PC-3 (cell line): ENCODE results near the gene IGFLR1. TPM values are rescaled to one million over a fixed set of nuclear protein-coding genes. Genes with fewer than 3 reads are reported as not detected.

Experiments
- ATAC-seq: fragments of 200-7000 bp; cut with Tn5 transposase; 2 replicates; pipeline ENCODE4 v1.9.1; 2020; ENCODE audit warnings: mild to moderate bottlenecking, moderate library complexity
- BruUV-seq: library from RNA; stranded (reverse); fragments of 400-500 nt; replicated peaks from 2 replicates; lab custom pipeline; 2021; lab: Mats Ljungman, UMichigan
- CTCF ChIA-PET: fragments of 300-600 bp; sonication (Branson Sonifier 250); formaldehyde crosslinking; loops from one replicate; lab custom pipeline; 2022; ENCODE audit warnings: antibody characterized with exemption; lab: Charles Lee
- POLR2A ChIA-PET: fragments of 300-600 bp; sonication (Branson Sonifier 250); formaldehyde crosslinking; loops from one replicate; lab custom pipeline; 2022; ENCODE audit warnings: antibody characterized with exemption; ENCODE audit not compliant: unreplicated experiment; lab: Charles Lee
- DNase-seq: peaks from one replicate; pipeline ENCODE4 v3.0.0-alpha.2; 2015
- H2AFZ ChIP-seq: fragments of 300-600 bp; sonication (generic); 2 replicates; pipeline ENCODE4 v1.6.0; 2016; ENCODE audit warnings: antibody characterized with exemption, low read length
- H3F3A ChIP-seq: fragments of 300-600 bp; sonication (generic); one replicate; pipeline ENCODE4 v1.6.0; 2017; ENCODE audit warnings: antibody characterized with exemption, low read length, control low read depth, mild to moderate bottlenecking; ENCODE audit not compliant: unreplicated experiment
- H3K27ac ChIP-seq: fragments of 300-600 bp; sonication (generic); 2 replicates; pipeline ENCODE4 v1.5.1; 2016; ENCODE audit warnings: mild to moderate bottlenecking, low read length
- H3K27me3 ChIP-seq: fragments of 300-600 bp; sonication (generic); 2 replicates; pipeline ENCODE4 v1.6.1; 2016; ENCODE audit warnings: low read length, mixed read lengths
- H3K36me3 ChIP-seq: fragments of 300-600 bp; sonication (generic); 2 replicates; pipeline ENCODE4 v1.6.1; 2016; ENCODE audit warnings: low read depth, mixed run types, low read length, mixed read lengths
- H3K4me1 ChIP-seq: fragments of 300-600 bp; sonication (generic); 2 replicates; pipeline ENCODE4 v1.5.1; 2016; ENCODE audit warnings: low read length; ENCODE audit not compliant: insufficient read depth
- H3K4me2 ChIP-seq: fragments of 300-600 bp; sonication (generic); 2 replicates; pipeline ENCODE4 v1.6.0; 2016; ENCODE audit warnings: low read length
- H3K4me3 ChIP-seq: fragments of 300-600 bp; sonication (generic); 2 replicates; pipeline ENCODE4 v1.5.1; 2016; ENCODE audit warnings: mild to moderate bottlenecking, low read length, mixed read lengths
- H3K79me2 ChIP-seq: fragments of 300-600 bp; sonication (generic); 2 replicates; pipeline ENCODE4 v1.6.1; 2017; ENCODE audit warnings: low read length, mixed read lengths
- H3K9ac ChIP-seq: fragments of 300-600 bp; sonication (generic); 2 replicates; pipeline ENCODE4 v1.6.0; 2016; ENCODE audit warnings: mild to moderate bottlenecking, low read length
- H3K9me2 ChIP-seq: fragments of 300-600 bp; sonication (generic); replicated peaks from 2 replicates; pipeline ENCODE4 v1.6.1; 2016; ENCODE audit warnings: mixed run types, low read length, mixed read lengths
- H3K9me3 ChIP-seq: fragments of 300-600 bp; sonication (generic); 2 replicates; pipeline ENCODE4 v1.6.1; 2016; ENCODE audit warnings: low read length, mixed read lengths
- H4K20me1 ChIP-seq: fragments of 300-600 bp; sonication (generic); 2 replicates; pipeline ENCODE4 v1.6.1; 2016; ENCODE audit warnings: low read length, mixed read lengths
- EZH2 ChIP-seq: fragments of 300-600 bp; sonication (generic); IDR thresholded peaks from one replicate; pipeline ENCODE4 v1.6.1; 2017; ENCODE audit warnings: antibody characterized with exemption, mild to moderate bottlenecking, low read length; ENCODE audit not compliant: unreplicated experiment
- EZH2phosphoT487 ChIP-seq: fragments of 300-600 bp; sonication (generic); IDR thresholded peaks from 2 replicates; pipeline ENCODE4 v1.6.1; 2018; ENCODE audit warnings: mild to moderate bottlenecking, antibody characterized with exemption, low read length, borderline replicate concordance
- intact Hi-C: fragments of 100-400 bp; cut with micrococcal nuclease; formaldehyde crosslinking; loops from 2 replicates; pipeline ENCODE4 v1.9.0; 2023
- total RNA-seq: library from RNA; depleted of rRNA; stranded (reverse); fragments of >200 nt; gene quantifications from 2 replicates; pipeline ENCODE4 v1.2.3, GENCODE V29; 2014
- TF ChIP-seq, protein P1 (sequence below): fragments of 300-600 bp; sonication (generic); conservative IDR thresholded peaks from 2 replicates; pipeline ENCODE4 v1.5.1; 2017; ENCODE audit warnings: antibody characterized with exemption, low read depth, mild to moderate bottlenecking, low read length

The IGFLR1 gene
- total RNA-seq, 1 experiment from 2014 or later: 9.3 TPM

DNA sequence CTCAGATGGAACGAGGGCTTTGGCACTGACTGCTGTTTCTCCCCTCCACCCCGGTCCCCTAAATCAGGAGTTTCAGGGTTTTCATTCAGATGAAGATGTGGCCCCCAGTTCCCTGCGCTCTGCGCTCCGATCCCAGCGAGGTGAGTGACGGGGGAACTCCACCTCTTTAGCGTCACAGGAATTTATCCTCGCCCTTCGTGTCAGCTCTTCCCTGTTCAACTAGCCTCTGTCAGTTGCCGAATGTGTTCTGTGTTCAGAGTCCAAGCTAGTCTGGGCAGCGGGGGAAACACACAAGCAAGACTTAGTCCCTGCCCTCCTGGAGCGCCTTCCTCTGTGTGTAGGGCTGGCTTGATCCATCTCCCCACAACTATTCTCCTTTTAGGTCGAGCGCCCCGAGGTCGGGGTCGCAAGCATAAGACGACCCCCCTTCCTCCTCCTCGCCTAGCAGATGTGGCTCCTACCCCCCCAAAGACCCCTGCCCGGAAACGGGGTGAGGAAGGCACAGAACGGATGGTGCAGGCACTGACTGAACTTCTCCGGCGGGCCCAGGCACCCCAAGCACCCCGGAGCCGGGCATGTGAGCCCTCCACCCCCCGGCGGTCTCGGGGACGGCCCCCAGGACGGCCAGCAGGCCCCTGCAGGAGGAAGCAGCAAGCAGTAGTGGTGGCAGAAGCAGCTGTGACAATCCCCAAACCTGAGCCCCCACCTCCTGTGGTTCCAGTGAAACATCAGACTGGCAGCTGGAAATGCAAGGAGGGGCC is 22.7 kb downstream of the IGFLR1 start:
- no peaks in the 10 kb centered on the region for H3K9me3 ChIP-seq
- H3F3A ChIP-seq: no peaks in the 10 kb centered on the region
- CTCF ChIA-PET: no interaction called here
- DNase-seq: no peak
- no peak overlapping the region for H3K27ac ChIP-seq
- peak overlapping the region; percentile 95 for H3K4me3 ChIP-seq
- H3K9me2 ChIP-seq: no peaks in the 10 kb centered on the region
- peak overlapping the region; percentile 87 for H3K9ac ChIP-seq
- TF ChIP-seq EZH2 (no peak), EZH2phosphoT487 (no peak)
- TF ChIP-seq, protein P1, sequence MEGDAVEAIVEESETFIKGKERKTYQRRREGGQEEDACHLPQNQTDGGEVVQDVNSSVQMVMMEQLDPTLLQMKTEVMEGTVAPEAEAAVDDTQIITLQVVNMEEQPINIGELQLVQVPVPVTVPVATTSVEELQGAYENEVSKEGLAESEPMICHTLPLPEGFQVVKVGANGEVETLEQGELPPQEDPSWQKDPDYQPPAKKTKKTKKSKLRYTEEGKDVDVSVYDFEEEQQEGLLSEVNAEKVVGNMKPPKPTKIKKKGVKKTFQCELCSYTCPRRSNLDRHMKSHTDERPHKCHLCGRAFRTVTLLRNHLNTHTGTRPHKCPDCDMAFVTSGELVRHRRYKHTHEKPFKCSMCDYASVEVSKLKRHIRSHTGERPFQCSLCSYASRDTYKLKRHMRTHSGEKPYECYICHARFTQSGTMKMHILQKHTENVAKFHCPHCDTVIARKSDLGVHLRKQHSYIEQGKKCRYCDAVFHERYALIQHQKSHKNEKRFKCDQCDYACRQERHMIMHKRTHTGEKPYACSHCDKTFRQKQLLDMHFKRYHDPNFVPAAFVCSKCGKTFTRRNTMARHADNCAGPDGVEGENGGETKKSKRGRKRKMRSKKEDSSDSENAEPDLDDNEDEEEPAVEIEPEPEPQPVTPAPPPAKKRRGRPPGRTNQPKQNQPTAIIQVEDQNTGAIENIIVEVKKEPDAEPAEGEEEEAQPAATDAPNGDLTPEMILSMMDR: no peak
- peak overlapping the region; percentile 98 for H3K4me2 ChIP-seq
- no peak overlapping the region for H2AFZ ChIP-seq
- H3K79me2 ChIP-seq: peaks cover 33% of the 10 kb centered on the region
- H3K27me3 ChIP-seq: no peaks in the 10 kb centered on the region
- 0 out of 2 replicates have a peak, but pooled peaks cover 3% of the 10 kb centered on the region for H4K20me1 ChIP-seq
- ATAC-seq: no peak
- POLR2A ChIA-PET: interaction anchor here (0.5 kb wide), 1 partner anchor 65 kb away, joined by 13 read pairs; no protein-coding TSS in a partner anchor
- BruUV-seq: TSS peak; percentile 22
- H3K36me3 ChIP-seq: no peaks in the 10 kb centered on the region; the same call in 1 of the 2 replicates
- intact Hi-C loops: loop anchor here (5.0 to 10.0 kb wide), 2 partner anchors 172 to 215 kb away; partner anchors contain the start of genes LRFN3 and TMEM147
- peaks cover 20% of the 10 kb centered on the region; the same call in 1 of the 2 replicates for H3K4me1 ChIP-seq

DNA sequence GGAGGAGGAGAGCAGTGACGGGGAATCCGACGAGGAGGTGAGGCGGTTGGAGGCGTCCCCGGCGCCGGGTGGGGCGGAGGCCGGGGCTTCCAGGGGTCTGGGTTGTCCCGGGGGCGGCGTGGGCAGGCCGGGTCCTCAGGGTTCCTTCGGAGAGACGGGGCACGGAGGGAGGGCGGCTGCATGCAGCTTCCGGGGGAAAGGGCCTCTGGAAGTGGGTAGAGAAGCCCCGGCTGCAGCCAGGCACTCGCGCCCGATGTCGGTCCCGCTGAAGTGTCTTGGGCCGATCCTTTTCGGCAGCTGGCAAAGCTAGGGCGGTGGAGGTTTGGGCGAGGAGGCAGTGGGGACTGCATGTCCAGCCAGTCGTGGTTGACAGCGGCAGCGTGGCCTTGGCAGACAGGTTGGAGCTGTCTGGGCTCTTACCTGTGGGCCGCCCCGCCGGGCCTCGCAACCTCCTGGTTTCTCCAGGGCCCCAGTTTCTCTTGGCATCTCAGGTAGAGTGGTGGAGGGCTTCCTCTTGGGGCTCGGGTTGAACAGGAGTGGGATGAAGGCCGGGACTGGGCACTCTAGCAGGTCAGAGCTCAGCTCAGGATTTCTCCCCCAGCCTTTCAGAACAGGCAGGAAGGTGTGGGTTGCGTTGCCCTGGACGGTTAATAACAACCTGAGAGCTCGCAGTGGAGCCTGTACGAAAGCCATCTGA is 23.8 kb downstream of the IGFLR1 start:
- peak overlapping the region; percentile 98 for H3K4me2 ChIP-seq
- TF ChIP-seq EZH2 (no peak), EZH2phosphoT487 (no peak)
- TF ChIP-seq, protein P1: no peak
- H3K36me3 ChIP-seq: no peaks in the 10 kb centered on the region; the same call in 1 of the 2 replicates
- 0 out of 2 replicates have a peak overlapping the region, but pooled peaks have one; percentile 1 for H3K27ac ChIP-seq
- POLR2A ChIA-PET: interaction anchor here (0.5 kb wide), 1 partner anchor 64 kb away, joined by 13 read pairs; no protein-coding TSS in a partner anchor
- H3K4me1 ChIP-seq: peaks cover 20% of the 10 kb centered on the region; the same call in 1 of the 2 replicates
- H3K4me3 ChIP-seq: peak overlapping the region; percentile 95
- H4K20me1 ChIP-seq: 0 out of 2 replicates have a peak, but pooled peaks cover 3% of the 10 kb centered on the region
- peak overlapping the region; percentile 87 for H3K9ac ChIP-seq
- DNase-seq (peak; percentile 9), ATAC-seq (no peak)
- no peaks in the 10 kb centered on the region for H3F3A ChIP-seq
- no TSS peak for BruUV-seq
- H3K79me2 ChIP-seq: peaks cover 33% of the 10 kb centered on the region
- CTCF ChIA-PET: no interaction called here
- peak overlapping the region; percentile 51; the same call in 1 of the 2 replicates for H2AFZ ChIP-seq
- H3K9me3 ChIP-seq: no peaks in the 10 kb centered on the region
- H3K9me2 ChIP-seq: no peaks in the 10 kb centered on the region
- intact Hi-C loops: loop anchor here (5.0 to 10.0 kb wide), 2 partner anchors 171 to 216 kb away; partner anchors contain the start of genes LRFN3 and TMEM147
- no peaks in the 10 kb centered on the region for H3K27me3 ChIP-seq
